H1 (cell line): ENCODE results near the gene PRPH2. TPM values are rescaled to one million over a fixed set of nuclear protein-coding genes. Genes with fewer than 3 reads are reported as not detected.

Experiments used
- CTCF ChIA-PET: fragments of 300-600 bp; sonication (Branson Sonifier 250); formaldehyde crosslinking; loops from one replicate; lab custom pipeline; 2021; ENCODE audit not compliant: partially characterized antibody; lab: Charles Lee
- POLR2A ChIA-PET: fragments of 300-600 bp; sonication (Branson Sonifier 250); formaldehyde crosslinking; loops from one replicate; lab custom pipeline; 2021; ENCODE audit warnings: inconsistent platforms; ENCODE audit not compliant: partially characterized antibody; lab: Charles Lee
- DNase-seq, 2 experiments: peaks; one replicate each; pipeline versions ENCODE4 v3.0.0 to v3.0.0-alpha.2; 2010 to 2022; ENCODE audit warnings: low spot score in 2 of 2, low read depth in 1 of 2, mixed read lengths in 1 of 2
- FAIRE-seq: peaks from 2 replicates; lab custom pipeline; 2011; peaks lifted over from hg19 to GRCh38; lab: Jason Lieb, UNC
- H2AFZ ChIP-seq: 2 replicates; pipeline ENCODE4 v1.8.1; 2012; ENCODE audit warnings: low read length, inconsistent platforms
- H2AK5ac ChIP-seq: 2 replicates; pipeline ENCODE4 v1.6.1; 2013; ENCODE audit warnings: low read depth, low read length
- H2BK120ac ChIP-seq: replicated peaks from 2 replicates; pipeline ENCODE3; 2013; ENCODE audit warnings: low read depth, low read length, inconsistent platforms
- H2BK12ac ChIP-seq: 2 replicates; pipeline ENCODE4 v1.6.1; 2013; ENCODE audit warnings: low read depth, low read length
- H2BK15ac ChIP-seq: 2 replicates; pipeline ENCODE4 v1.6.1; 2013; ENCODE audit warnings: low read length
- H2BK20ac ChIP-seq: 2 replicates; pipeline ENCODE4 v1.6.1; 2013; ENCODE audit warnings: low read length
- H2BK5ac ChIP-seq: 2 replicates; pipeline ENCODE4 v1.6.1; 2013; ENCODE audit warnings: low read depth, low read length
- H3K14ac ChIP-seq: 2 replicates; pipeline ENCODE4 v1.6.1; 2013; ENCODE audit warnings: inconsistent platforms; ENCODE audit not compliant: insufficient read length
- H3K18ac ChIP-seq: 2 replicates; pipeline ENCODE4 v1.6.1; 2013; ENCODE audit warnings: low read length; ENCODE audit errors: extremely low read depth
- H3K23ac ChIP-seq: 2 replicates; pipeline ENCODE4 v1.6.1; 2013; ENCODE audit warnings: inconsistent platforms; ENCODE audit not compliant: insufficient read length
- H3K23me2 ChIP-seq: 2 replicates; pipeline ENCODE4 v1.6.1; 2013; ENCODE audit warnings: low read depth, low read length
- H3K27ac ChIP-seq: 2 replicates; pipeline ENCODE4 v1.6.1; 2011; ENCODE audit warnings: low read depth, low read length, inconsistent platforms
- H3K27me3 ChIP-seq, 4 experiments: replicated peaks in 1 of 4; 1 replicate in 1 of 4; 2 replicates in 3 of 4; pipeline versions ENCODE4 v1.6.1 to v1.8.1; 2011 to 2013; ENCODE audit warnings: low read length in 3 of 4, mild to moderate bottlenecking in 3 of 4, inconsistent platforms in 2 of 4, mixed read lengths in 2 of 4, moderate library complexity in 1 of 4; ENCODE audit not compliant: control insufficient read depth in 3 of 4, insufficient read depth in 3 of 4; ENCODE audit errors: extremely low read depth in 1 of 4
- H3K36me3 ChIP-seq, 4 experiments: 2 replicates each; pipeline versions ENCODE4 v1.6.1 to v1.8.1; 2011 to 2013; ENCODE audit warnings: mild to moderate bottlenecking in 4 of 4, low read length in 3 of 4, moderate library complexity in 2 of 4, control low read depth in 1 of 4, inconsistent platforms in 1 of 4; ENCODE audit not compliant: insufficient read depth in 4 of 4, control insufficient read depth in 2 of 4
- H3K4ac ChIP-seq: replicated peaks from 2 replicates; pipeline ENCODE3; 2013; ENCODE audit warnings: low read length, low read depth, mixed read lengths, inconsistent platforms; ENCODE audit not compliant: insufficient read length
- H3K4me1 ChIP-seq, 4 experiments: replicated peaks in 1 of 4; 1 replicate in 1 of 4; 2 replicates in 3 of 4; pipeline versions ENCODE4 v1.6.1 to v1.8.1; 2011 to 2013; ENCODE audit warnings: low read length in 3 of 4, inconsistent platforms in 2 of 4, mixed read lengths in 1 of 4; ENCODE audit not compliant: insufficient read depth in 4 of 4, control insufficient read depth in 3 of 4
- H3K4me2 ChIP-seq, 2 experiments: 2 replicates each; pipeline versions ENCODE4 v1.6.1 to v1.8.1; 2011 to 2013; ENCODE audit warnings: low read depth in 2 of 2, low read length in 2 of 2, control low read depth in 1 of 2, inconsistent platforms in 1 of 2, mild to moderate bottlenecking in 1 of 2; ENCODE audit not compliant: insufficient read depth in 1 of 2
- H3K4me3 ChIP-seq, 4 experiments: fragments of 200-600, 300-600 bp in 1 of 4; sonication (generic), shearing (Covaris generic), sonication (Bioruptor Twin) in 1 of 4; 2 replicates each; pipeline versions ENCODE4 v1.5.1 to v1.8.1; 2011 to 2016; ENCODE audit warnings: low read length in 4 of 4, low read depth in 3 of 4, control low read depth in 2 of 4, inconsistent platforms in 2 of 4, mild to moderate bottlenecking in 2 of 4, mixed read lengths in 1 of 4, moderate library complexity in 1 of 4; ENCODE audit not compliant: insufficient read depth in 2 of 4; ENCODE audit errors: extremely low read depth in 1 of 4
- H3K56ac ChIP-seq: replicated peaks from 2 replicates; pipeline ENCODE3; 2013; ENCODE audit warnings: low read depth, mild to moderate bottlenecking, mixed read lengths, low read length, inconsistent platforms; ENCODE audit not compliant: insufficient read length
- H3K79me1 ChIP-seq: 2 replicates; pipeline ENCODE4 v1.6.1; 2013; ENCODE audit warnings: low read depth, low read length, control low read depth
- H3K79me2 ChIP-seq, 2 experiments: 2 replicates each; pipeline versions ENCODE4 v1.6.1 to v1.8.1; 2012 to 2013; ENCODE audit warnings: low read length in 2 of 2, mild to moderate bottlenecking in 2 of 2, inconsistent platforms in 1 of 2; ENCODE audit not compliant: insufficient read depth in 2 of 2, control insufficient read depth in 1 of 2
- H3K9ac ChIP-seq, 4 experiments: replicated peaks in 1 of 4; 1 replicate in 1 of 4; 2 replicates in 3 of 4; pipeline versions ENCODE4 v1.6.1 to v1.8.1; 2011 to 2013; ENCODE audit warnings: low read depth in 3 of 4, low read length in 3 of 4, control low read depth in 2 of 4, mild to moderate bottlenecking in 2 of 4, moderate library complexity in 2 of 4, inconsistent platforms in 1 of 4; ENCODE audit errors: extremely low read depth in 1 of 4
- H3K9me3 ChIP-seq, 2 experiments: 2 replicates each; pipeline versions ENCODE4 v1.6.1 to v1.8.1; 2012 to 2013; ENCODE audit warnings: mild to moderate bottlenecking in 2 of 2, moderate library complexity in 2 of 2, control low read depth in 1 of 2, inconsistent platforms in 1 of 2, low read depth in 1 of 2, low read length in 1 of 2, mixed read lengths in 1 of 2; ENCODE audit not compliant: insufficient read depth in 2 of 2
- H4K20me1 ChIP-seq, 2 experiments: replicated peaks in 1 of 2; 2 replicates each; pipeline versions ENCODE3 to v1.8.1; 2011 to 2013; ENCODE audit warnings: inconsistent platforms in 2 of 2, low read length in 2 of 2, mild to moderate bottlenecking in 1 of 2; ENCODE audit not compliant: insufficient read depth in 2 of 2, control insufficient read depth in 1 of 2
- H4K5ac ChIP-seq: 2 replicates; pipeline ENCODE4 v1.6.1; 2013; ENCODE audit warnings: low read length, low read depth, mixed read lengths, inconsistent platforms; ENCODE audit not compliant: insufficient read length
- H4K8ac ChIP-seq: 2 replicates; pipeline ENCODE4 v1.8.0; 2013; ENCODE audit warnings: mild to moderate bottlenecking, moderate library complexity, low read length, inconsistent platforms; ENCODE audit not compliant: insufficient read depth; ENCODE audit errors: extremely low read depth
- H4K91ac ChIP-seq: replicated peaks from 2 replicates; pipeline ENCODE3; 2013; ENCODE audit warnings: low read length, mixed read lengths, inconsistent platforms; ENCODE audit not compliant: insufficient read length
- FOSL1 ChIP-seq: IDR thresholded peaks from 2 replicates; pipeline ENCODE4 v1.6.1; 2011; ENCODE audit warnings: mild to moderate bottlenecking, low read depth, low read length, moderate library complexity; ENCODE audit not compliant: insufficient read depth
- JUND ChIP-seq: IDR thresholded peaks from 2 replicates; pipeline ENCODE4 v1.6.1; 2011; ENCODE audit warnings: mild to moderate bottlenecking, improper control_type of control experiment, low read length
- NANOG ChIP-seq: IDR thresholded peaks from 2 replicates; pipeline ENCODE4 v1.6.1; 2011; ENCODE audit warnings: low read length, low read depth, mild to moderate bottlenecking, inconsistent platforms; ENCODE audit not compliant: insufficient read depth, poor library complexity, severe bottlenecking
- POLR2A ChIP-seq, 2 experiments: IDR thresholded peaks; 1 replicate in 1 of 2; 2 replicates in 1 of 2; pipeline ENCODE4 v1.6.1; 2011; ENCODE audit warnings: low read depth in 2 of 2, low read length in 2 of 2, mild to moderate bottlenecking in 2 of 2; ENCODE audit errors: control extremely low read depth in 1 of 2
- POLR2AphosphoS5 ChIP-seq: IDR thresholded peaks from 2 replicates; pipeline ENCODE4 v1.6.1; 2011; ENCODE audit warnings: low read depth, low read length
- WGBS, 2 experiments: shearing (Covaris generic) in 1 of 2; methylation state at CpG; one replicate each; pipeline versions ENCODE4 v1.1.6 to v1.1.7; 2013 to 2015; ENCODE audit warnings: low lambda C conversion rate in 2 of 2, mixed read lengths in 2 of 2, inconsistent platforms in 1 of 2, low coverage in 1 of 2, missing lambda C conversion rate in 1 of 2; ENCODE audit not compliant: insufficient replicate concordance in 2 of 2, insufficient coverage in 1 of 2, insufficient read length in 1 of 2; ENCODE audit errors: extremely low coverage in 1 of 2, missing lambda C conversion rate in 1 of 2; 5-methylcytosine and 5-hydroxymethylcytosine counted together
- long read RNA-seq, 2 experiments: library from RNA in 1 of 2; library from capped mRNA in 1 of 2; stranded (forward); transcript quantifications; one replicate each; pipeline ENCODE4 v2.0.0, GENCODE V29; 2021; ENCODE audit warnings: inconsistent platforms in 1 of 2
- polyA minus RNA-seq, 3 experiments: library from RNA; depleted of rRNA, polyadenylated mRNA; stranded (reverse); fragments of >200 nt; gene quantifications; 1 replicate in 2 of 3; 2 replicates in 1 of 3; pipeline ENCODE4 v1.2.3, GENCODE V29; 2011
- polyA plus RNA-seq, 7 experiments: library from polyadenylated mRNA; depleted of rRNA in 3 of 7; stranded (reverse) in 5 of 7; unstranded in 2 of 7; fragments of >200 nt in 5 of 7; fragments of 200-250 nt in 2 of 7; gene quantifications; 1 replicate in 5 of 7; 2 replicates in 1 of 7; 4 replicates in 1 of 7; pipeline versions ENCODE4 v1.2.1 to v1.2.3, GENCODE V29; 2011 to 2013; ENCODE audit warnings: missing spikeins in 2 of 7, mixed read lengths in 2 of 7
- total RNA-seq: library from RNA; stranded (reverse); fragmentation: NEBNext Ultra II Directional; extraction: Animal tissue kit (Norgen Biotek cat#: 25700); gene quantifications from 2 replicates; pipeline ENCODE4 v1.2.1, GENCODE V29; 2021

The PRPH2 gene
- total RNA-seq (0.61 and 0.65 TPM in 2 replicates), polyA plus RNA-seq (2011; rRNA removed) (0.23 and 0.33 TPM in 2 replicates), polyA minus RNA-seq (2011; rRNA and poly(A)+ RNA removed) (0.73 and 1.5 TPM in 2 replicates)
- polyA plus RNA-seq (2011; cell fraction: cytosol; rRNA removed) = 0.44 TPM
- polyA plus RNA-seq (2011; cell fraction: nucleus; rRNA removed) = 0.56 TPM
- polyA plus RNA-seq (2012, experiment 1 of 2) = 0.32 to 0.58 TPM (median 0.48 TPM) in 4 replicates
- 0.10 TPM for polyA plus RNA-seq (2012, experiment 2 of 2)
- 0.51 TPM for polyA plus RNA-seq (2013, experiment 1 of 2)
- polyA plus RNA-seq (2013, experiment 2 of 2) = 0.42 TPM
- 0.37 TPM for polyA minus RNA-seq (2011; cell fraction: cytosol; rRNA and poly(A)+ RNA removed)
- 0.30 TPM for polyA minus RNA-seq (2011; cell fraction: nucleus; rRNA and poly(A)+ RNA removed)
- long read RNA-seq, experiment 1, partial matches to known transcripts = 1 of 1 reads
- long read RNA-seq, experiment 1, other reads (novel, unspliced or antisense) = 0 of 1 reads
- long read RNA-seq, experiment 2, partial matches to known transcripts = 1 of 1 reads
- long read RNA-seq, experiment 2, other reads (novel, unspliced or antisense) = 0 of 1 reads

GRCh38 chr6:42722497-42722896 lies at the start of gene PRPH2:
Gene PRPH2, minus strand, starts transcription at chr6:42722597. Its CDS starts 263 bp downstream, at chr6:42722334.
- no peak within 1 kb of the TSS for H3K18ac ChIP-seq
- no peak within 1 kb of the TSS for H3K23ac ChIP-seq
- no peak within 1 kb of the TSS for H2BK120ac ChIP-seq
- no peak within 1 kb of the TSS for H2AK5ac ChIP-seq
- no peak within 1 kb of the TSS for H2BK15ac ChIP-seq
- H3K9me3 ChIP-seq = no peaks in the 10 kb centered on the region
- no peak within 1 kb of the TSS for H3K14ac ChIP-seq
- H4K91ac ChIP-seq = no peak within 1 kb of the TSS
- no peak within 1 kb of the TSS for H4K8ac ChIP-seq
- FAIRE-seq = no peak
- H3K4me1 ChIP-seq = no peaks in the 10 kb centered on the region
- no peak within 1 kb of the TSS for H3K4me2 ChIP-seq
- H3K27me3 ChIP-seq = no peaks in the 10 kb centered on the region
- no peak within 1 kb of the TSS for H2BK5ac ChIP-seq
- H3K79me1 ChIP-seq = no peaks in the 10 kb centered on the region
- H3K56ac ChIP-seq = no peak within 1 kb of the TSS
- no peak within 1 kb of the TSS for H3K4ac ChIP-seq
- ChIA-PET POLR2A (interaction anchor here (1.1 to 1.2 kb wide), 2 partner anchors 24 to 71 kb away, joined by 3 to 4 read pairs; partner anchors contain the start of gene TBCC), CTCF (interaction anchor here (1.7 kb wide), 1 partner anchor 61 kb away, joined by 6 read pairs; no protein-coding TSS in a partner anchor)
- TF ChIP-seq POLR2A (IDR thresholded peaks at IDR 0.05; ENCODE audit: control extremely low read depth in 1 of 2, low read depth in 2 of 2, low read length in 2 of 2) (no peak), FOSL1 (no peak), NANOG (no peak), POLR2AphosphoS5 (no peak), JUND (no peak)
- DNase-seq = no peak
- H2BK12ac ChIP-seq = no peak within 1 kb of the TSS
- no peaks in the 10 kb centered on the region for H3K23me2 ChIP-seq
- no peaks in the 10 kb centered on the region for H3K36me3 ChIP-seq
- no peak within 1 kb of the TSS for H4K5ac ChIP-seq
- 88% methylated on average over 6 of the region's 6 CpGs; no CpG with 5 or more reads in 1 of the 2 experiments for WGBS, 2 experiments
- H3K9ac ChIP-seq = no peak within 1 kb of the TSS
- H3K79me2 ChIP-seq = no peaks in the 10 kb centered on the region
- H2AFZ ChIP-seq = no peak within 1 kb of the TSS
- no peaks in the 10 kb centered on the region for H4K20me1 ChIP-seq
- H3K4me3 ChIP-seq = no peak within 1 kb of the TSS
- no peak within 1 kb of the TSS for H2BK20ac ChIP-seq
- H3K27ac ChIP-seq = no peak within 1 kb of the TSS
